ENCODE measurements around the gene TRAM2.

The TRAM2 gene

DNA sequence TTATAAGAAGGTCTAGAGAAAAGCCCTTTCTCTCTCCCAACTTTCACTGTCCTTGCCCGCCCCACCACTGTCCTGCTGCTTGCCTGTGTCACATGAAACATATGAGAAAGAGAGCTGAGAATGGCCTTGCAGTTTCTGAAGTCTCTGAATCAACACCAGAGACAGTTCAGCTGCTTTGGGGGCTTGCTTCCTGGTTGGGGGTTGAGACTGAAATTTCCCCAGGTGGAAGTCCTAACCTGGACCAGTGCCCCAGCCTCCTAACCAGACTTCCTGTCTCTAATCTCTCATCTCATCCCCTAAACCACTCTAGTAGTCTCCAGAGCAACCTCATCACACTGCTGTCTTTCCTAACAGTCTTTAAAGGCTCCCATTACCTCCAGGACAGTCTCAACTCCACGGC, 10.7 kb downstream of the TRAM2 start:
- no peak for DNase-seq

DNA sequence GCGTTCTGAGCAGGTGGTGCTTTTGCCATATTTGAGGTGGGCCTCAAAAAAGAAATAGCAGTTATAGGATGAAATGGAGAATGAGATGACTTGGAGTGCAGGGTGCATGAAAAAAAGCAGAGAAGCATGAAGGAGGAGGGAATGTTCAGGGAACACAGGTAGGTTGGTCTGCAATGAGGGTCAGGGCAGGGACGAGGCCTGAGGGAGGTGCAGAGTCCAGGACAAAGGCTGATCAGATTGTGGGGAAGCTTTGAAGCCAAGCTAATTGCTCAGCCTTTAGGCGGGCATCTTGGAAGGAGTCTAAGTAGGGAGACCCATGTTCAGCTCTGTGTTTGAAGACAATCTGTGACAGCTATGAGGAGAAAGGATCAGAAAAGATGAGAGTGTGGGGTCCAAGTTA, 12.0 kb downstream of the TRAM2 start:
- no peak for DNase-seq

DNA sequence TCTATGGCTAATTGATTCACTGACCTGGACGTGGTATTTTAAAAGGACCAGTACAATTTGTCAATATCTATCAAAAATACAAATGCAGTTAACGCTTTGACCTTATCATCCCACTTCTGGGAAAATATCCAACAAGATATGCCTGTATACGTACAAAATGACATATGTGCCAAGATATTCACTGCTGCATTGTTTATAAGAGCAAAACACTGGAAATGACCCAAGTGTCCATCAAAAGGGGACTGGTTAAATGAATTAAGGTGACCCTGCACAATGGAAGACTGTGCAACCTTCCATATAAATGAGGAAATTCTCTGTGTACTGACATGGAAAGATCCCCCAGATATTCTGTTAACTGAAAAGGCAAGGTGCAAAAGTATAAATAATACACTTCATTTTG, 13.9 kb downstream of the TRAM2 start:
- no peak for DNase-seq

DNA sequence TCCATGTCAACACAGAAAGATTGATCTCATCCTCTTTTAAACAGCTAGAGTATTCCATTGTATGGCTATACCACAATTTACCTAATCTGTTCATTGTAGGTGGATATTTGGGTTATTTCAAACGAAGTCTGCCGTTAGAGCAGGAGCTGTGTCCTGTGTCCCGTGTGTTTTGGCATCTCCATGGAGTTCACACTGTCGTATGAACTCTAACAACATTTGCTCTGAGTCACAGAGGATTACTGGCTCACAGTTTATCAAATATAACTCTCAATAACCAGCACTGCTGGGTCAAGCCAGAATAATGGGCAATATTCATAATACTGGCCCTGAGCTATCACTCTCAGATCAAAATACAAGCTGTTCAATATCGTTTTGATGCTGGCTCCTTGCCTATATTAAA, 16.4 kb downstream of the TRAM2 start:
- no peak for DNase-seq

DNA sequence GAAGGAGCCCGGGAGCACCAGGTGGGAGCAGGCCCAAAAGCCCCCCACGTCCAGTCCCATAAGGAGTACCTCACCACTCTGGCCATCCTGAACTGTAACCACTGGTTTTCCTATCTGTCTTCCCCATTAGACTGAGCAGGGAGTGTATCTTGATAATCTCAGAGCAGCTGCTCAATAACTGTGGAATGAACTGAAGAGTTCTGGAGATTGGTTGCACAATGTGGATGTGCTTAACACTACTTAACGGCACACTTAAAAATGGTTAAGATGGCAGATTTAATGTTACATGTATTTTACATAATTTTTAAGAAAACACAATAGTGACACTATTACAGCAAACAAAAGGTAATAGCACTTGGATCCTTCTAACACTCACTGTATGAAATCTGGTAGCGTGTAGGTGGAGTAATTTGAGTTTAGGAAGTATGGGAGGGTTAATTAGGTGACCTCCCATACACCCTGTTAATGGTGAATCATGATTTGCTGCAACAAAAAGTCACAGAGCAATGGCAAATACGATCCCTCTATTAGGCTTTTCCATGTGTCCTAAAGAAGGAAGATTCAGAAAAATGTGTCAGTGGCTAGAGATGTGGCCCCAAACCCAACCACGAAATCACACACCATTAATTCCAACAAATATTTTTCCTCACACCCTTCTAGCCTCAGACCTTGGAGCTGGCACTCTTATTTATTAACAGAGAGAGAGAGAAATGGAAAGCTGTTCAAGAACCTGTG, 18.4 kb downstream of the TRAM2 start:
- DNase-seq = no peak

DNA sequence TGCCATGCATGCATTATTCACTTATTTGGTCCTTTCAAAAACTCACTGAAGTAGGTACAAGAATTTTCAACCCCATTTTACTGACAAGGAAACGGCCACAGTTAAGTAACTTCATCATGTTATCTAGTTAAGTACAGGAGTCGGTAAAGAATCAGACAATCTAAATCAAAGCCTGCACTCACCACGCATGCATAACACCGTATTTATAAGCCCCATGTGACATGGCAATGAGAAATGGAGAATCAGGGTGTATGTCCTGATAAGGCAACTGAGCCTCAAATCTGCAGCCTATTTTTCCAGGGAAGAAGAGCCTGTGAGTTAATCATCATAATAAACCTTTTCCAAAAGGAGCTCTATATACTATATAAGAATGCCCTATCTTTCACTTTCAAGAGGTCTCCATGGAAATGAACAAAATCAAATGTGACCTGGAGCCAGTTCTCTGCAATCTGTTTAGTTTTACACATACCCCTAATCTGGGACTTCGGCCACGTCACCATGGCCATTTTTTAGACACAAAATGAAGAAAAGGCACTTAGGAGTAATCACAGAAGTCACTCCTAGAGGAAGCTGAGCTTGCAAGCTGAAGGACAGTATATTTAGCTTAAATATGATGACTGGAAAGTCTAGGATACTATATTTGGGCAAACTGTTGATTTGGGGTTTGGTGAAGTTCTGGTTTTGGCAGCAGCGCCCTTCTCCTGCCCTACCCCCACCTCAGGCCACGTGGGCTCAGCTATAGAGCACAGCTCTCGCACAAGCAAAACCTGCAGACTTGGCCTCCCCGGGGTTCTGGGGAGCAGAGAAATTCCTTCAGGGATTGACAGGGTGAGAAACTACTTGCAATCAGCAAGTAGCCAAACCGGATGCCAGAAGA, 19.2 kb downstream of the TRAM2 start:
- DNase-seq = no peak

DNA sequence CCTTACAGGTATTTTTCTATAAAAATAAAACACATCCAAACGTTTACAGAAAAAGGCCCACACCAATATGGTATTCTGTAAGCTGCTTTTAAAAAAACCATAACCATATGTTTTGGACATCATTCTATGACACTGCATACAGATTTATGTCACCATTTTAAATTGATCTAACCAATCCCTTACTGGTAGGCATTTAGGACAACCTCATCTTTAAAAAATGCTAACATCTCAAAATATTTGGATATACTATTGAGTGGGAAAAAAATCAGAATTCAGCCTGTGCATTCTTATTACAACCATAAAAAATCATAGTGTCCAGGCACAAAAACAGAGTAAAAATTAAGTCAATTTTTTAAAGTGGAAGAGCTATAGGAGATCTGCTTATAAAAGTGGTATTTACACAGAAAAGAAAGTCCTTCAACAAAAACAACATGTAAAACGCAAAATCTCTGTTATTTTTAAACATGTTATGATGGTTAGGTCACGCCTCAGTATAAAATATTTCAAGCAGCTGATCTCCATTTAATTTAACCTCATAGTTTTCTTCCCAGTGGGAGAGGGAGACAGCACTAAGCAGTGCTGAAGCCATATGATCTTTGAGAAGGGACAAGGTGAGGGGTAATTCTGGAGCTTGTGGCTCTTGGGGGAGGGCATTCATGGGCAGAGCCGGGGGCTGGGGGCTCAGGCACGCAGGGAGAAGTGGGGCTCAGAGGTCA, 21.2 kb downstream of the TRAM2 start:
- no peak for DNase-seq

DNA sequence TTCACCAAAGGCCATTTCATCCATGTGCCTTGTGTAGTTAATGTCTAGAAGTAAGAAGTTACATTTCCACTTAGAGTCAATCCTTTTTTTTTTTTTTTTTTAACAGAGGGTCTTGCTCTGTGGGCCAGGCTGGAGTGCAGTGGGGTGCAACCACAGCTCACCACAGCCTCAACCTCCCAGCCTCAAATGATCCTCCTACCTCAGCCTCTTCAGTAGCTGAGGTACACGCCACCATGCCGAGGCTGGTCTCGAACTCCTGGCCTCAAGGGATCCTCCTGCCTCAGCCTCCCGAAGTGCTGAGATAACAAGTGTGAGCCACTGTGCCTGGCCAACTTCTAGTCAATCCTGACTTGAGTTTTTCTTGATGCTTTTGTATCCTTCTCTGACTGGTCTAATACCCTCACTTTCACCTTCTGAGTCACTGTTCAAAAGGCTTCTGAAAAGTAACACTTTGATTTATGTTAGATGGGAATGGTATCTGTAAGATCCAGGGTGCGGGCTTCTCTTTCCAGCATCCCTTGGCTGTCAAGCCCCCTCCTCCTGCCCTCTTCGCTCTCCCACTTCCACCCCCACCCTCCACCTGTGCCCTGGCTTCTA, 22.1 kb downstream of the TRAM2 start:
- no peak for DNase-seq

DNA sequence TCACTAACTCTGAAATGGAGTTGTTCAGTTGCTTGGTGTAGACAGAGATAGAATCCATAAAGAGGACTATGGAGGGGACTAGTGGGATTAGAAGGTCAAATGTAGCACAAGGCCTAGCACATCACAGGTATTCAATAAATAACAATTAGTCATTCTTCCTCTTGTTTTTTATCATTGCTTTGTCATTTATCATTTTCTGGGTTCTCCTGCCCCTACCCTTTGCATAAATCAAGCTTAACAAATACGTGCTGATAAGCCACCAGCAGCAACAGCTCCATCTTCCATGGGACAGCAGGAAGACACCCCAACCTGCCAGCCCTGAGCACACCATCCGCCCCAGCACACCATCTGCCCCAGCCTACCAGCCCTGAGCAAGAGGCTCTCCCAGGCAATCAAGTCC, 23.1 kb downstream of the TRAM2 start:
- no peak for DNase-seq

DNA sequence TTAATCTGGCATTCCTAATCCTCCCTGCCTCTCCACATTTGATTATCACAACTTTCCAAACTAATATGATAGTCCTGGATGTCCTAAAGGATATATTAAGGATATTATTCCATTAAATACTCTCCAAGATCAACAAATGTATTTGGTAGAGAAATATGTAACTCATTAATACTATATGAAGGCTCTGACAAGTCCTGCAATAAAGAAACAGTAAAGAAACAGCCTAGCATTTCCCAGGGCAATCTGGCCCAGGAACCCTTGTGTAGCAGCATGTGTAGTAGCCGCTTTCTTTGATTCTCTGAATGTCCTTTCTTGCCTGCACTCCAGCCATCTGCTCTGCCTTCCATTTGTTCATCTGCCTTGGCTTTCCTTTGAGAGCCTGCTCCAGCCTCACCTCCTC, 23.7 kb downstream of the TRAM2 start:
- no peak for DNase-seq

DNA sequence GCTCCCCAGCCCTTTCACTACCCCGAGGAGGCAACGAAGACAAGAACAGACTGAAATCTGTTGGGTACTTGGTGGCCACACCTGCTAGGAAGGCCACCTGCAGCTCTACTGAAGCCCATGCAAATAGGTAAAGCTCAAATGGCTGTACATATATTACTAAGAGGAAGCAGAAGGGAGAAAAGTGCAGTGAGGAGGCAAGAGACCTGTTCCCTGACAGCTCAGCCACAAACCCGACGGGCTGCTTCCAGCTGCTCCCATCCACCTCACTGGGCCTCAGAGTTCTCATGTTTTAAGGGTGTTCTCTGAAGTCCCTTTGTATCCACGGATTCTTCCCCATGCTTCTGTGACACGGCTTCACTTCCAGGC, 24.6 kb downstream of the TRAM2 start:
- DNase-seq = no peak

DNA sequence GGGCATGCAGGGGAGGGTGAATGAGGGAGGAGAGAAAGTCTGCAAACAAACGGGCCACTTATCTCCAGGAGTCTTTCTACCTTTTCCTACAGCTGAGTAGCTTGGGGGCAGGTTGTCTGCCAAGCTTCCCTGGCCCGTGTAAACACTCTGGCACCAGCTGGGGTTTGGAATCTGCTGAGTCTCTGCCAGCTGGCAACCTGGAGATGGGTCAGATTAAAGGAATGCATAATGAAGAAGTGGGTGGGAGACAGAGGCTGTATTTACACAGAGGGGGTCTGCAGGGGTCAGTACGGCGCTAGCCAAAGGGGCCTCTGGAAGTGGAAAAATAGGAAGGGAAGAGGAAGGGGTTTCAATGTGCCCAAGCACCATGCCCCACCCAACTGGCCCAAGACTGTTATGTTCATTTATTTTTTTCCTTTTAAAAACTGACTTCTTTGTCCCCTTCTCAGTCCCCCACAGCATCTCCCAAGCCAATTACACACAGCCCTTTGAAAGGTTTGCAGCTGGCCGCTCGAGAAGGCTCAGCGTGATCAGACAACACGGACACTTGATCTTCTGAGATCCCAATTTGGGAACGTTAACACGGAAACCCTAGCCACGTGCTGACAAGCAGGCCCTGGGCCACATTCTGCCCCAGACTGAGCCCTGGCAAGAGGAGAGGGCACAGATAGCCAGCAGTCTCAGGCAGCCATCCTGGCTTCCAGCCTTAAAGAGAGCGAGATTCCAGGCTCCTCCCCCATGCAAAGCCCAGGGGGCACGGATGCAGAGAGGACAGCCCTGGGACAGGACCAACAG, 25.2 kb downstream of the TRAM2 start:
- DNase-seq = peak in 6 of 14 donors; percentile 11 to 56 (median 22)

DNA sequence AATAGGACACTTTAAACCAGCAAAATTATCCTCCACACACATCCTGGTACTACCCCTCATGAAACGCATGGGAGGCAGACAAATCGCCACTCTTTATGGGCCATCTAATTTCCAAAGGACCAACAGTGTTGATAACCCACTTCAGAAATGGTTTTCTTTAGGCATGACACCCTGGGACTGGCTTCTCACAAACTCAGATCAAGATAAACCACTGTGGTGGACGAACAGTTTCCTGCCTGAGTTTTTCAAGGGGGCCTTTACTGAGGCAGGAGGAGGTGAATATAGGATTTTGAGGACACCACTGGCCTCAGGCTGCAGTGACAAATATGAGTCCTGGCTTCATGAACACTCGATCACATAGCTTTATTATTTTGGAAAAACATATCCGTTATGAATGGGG, 26.0 kb downstream of the TRAM2 start:
- DNase-seq = no peak

DNA sequence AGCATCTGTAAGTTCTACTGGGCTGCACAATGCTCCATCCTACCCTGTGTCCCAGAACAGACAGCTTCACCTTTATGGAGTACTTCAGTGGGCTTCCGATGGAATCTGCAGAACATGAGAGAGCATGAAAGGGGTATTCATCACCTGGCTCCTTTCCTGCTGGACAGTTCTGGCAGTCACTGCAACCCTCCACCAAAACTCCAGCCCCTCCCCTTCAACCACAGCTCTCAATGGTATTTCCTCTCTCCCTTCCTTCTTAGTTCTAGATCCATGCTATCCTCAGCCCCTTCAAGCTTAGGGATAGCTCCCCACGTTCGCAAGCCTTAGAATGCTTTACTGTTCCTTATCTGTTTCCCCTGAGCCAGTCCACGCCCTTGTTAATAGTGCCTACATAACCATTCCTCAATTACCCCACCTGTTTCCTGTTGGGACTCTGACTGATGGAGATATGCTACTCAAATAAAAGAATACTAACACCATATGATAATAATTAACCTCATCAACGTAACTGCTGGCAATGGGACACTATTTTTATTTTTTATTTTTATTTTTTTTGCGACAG, 26.8 kb downstream of the TRAM2 start:
- no peak for DNase-seq

DNA sequence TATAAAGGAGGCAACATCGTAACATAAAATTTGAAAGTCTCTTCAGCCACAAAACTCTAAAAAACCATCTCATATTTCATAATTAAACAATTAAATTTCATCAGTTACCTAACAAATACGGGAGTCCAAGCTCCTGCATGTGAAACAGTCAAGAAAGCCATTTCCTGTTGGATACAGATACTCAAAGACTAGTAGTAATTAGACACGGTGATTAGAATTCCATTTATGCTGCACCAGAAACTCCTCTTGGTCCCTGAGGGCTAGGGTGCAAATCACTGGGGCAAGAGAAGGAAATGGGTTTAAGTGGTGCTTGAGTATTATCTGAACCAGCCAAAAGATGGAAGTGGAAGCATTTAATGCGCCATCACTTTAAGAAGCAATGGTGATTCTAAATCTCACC, 27.4 kb downstream of the TRAM2 start:
- DNase-seq = no peak

DNA sequence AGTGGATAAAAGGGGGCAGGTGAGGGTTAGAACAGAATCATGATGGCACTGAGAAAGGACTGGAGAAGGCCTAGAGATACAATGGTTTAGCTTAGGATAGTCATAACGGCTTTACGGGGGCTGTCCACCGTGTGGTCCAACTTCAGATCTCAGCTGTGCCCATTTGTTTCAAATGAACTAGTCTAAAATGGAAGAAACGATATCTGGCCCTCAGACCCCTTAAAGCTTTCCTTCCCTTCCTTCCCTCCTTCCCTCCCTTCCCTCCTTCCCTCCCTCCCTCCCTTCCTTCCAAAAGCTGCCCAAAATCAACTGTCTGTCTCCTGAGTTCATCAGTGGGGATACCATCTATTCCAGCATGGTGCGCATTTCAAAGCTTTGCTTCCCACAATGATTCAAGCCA, 27.9 kb downstream of the TRAM2 start:
- DNase-seq = no peak

DNA sequence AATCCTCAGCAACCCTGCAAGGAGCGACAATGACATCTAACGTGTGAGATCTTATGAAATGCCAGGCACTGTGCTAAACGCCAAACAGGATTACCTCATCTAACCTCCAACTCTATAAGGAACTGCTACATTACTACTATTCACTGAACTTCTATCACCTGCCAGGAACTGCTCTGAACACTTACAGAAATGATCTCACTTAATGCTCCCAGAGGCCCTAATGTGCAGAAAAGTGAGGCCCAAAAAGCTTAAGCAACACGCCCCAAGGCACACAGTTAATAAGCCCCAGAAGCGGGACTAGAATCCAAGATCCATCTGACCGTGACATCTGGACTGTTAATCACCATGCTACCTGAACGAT, 28.5 kb downstream of the TRAM2 start:
- no peak for DNase-seq

DNA sequence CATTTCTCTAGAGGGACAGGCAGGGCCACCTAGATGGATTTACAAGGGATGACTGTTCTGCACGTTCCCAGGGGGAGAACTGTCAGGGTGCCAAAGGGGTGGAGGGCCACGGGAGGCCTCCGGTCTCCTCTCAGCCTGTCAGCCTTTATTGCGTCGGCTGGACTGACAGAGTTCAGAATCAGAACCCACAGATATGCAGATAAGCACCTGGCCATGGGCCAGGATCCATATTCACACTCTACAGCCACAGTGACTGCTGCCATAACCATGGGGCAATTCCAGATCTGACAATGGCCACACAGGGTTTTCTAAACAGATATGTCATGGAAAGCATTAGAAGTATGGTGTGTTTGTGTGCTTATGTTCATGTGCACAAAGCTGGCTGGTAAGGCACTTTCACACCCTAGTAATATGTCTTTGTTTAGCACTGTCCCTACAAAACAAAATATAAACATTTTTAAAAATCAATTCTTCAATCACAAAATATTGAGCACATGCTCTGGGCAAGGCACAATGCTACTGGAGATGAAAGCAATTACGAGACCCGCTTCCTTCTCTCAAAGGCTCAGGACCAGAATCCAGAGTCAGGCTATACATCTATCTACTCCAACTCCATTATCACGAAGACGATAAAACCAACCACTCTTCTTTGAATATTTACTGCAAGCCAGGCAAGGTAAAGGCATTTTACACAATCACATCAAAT, 29.1 kb downstream of the TRAM2 start:
- DNase-seq = no peak

DNA sequence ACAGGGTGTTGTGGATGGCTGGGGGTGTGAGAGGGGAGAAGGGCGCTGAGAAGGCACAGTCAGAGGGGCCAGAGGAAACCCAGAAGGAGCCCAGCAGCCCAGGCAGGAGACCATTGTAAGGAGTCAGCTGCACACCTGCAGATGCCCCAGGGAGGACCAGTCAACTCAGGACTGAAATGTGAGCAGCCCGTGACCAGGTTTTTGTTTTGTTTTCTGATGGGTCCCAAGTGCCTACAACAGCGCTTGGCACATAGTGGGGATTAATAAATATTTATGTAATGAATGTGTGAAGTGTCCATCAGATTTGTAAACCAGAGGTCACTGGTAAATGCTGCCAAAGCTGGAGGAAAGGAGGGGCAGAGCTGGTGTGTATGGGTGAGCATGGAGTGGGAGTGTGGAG, 30.2 kb downstream of the TRAM2 start:
- DNase-seq = no peak

DNA sequence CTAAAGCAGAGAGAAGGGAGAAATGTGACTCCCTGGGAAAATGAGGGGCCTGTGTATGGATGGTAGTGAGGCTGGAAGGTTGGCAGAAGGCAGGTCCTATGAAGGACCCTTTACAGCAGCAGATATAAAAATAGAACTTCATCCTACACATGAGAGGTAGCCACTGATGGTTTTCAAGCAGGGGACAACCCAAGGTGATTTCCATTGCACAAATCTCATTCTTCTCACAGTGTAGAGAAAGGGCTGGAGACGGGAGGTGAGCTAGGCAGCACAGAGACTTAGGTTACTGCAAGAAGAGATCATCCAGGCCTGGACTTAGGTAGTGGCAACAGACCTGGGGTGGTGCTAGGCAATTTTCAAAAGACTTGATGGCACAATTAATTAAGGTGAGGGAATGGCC, 30.7 kb downstream of the TRAM2 start:
- no peak for DNase-seq

DNA sequence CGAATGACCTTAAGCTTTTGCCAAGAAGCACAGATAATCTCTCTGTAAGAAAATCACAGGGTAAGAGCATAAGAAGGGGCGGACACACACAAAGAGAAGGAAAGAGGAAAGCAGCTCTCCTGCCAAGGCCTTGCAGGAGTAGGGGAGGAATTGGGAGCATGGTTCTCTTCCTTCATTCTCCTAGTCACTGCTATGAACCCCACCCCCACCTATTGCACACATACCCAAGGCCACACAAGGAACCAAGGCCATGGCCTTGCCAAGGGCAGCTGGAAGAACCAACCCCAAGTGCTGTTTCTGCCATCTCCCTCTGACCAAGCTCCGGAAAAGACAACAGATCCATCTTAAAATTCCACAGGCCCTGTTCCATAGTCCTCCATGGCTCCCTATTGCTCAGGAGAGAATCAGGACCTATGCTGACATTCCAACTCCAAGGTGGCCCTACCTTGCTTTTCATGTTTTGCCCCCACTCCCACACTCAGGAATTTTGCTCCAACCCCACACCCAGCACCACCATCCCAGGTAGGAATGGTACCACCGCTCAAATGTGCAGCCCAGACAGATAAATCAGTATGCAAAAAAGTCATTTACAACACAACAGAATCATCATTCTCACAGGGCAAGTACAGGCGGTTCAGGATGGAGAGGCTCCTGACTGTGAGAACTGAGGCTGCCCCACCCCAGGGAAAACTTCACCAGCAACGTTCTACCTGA, 31.3 kb downstream of the TRAM2 start:
- DNase-seq = no peak

Data from C1 segment of cervical spinal cord (tissue), 14 donors.